ENCODE results near the gene ANKRA2. TPM values are rescaled to one million over a fixed set of nuclear protein-coding genes. Genes with fewer than 3 reads are reported as not detected.

The ANKRA2 gene
- polyA plus RNA-seq, 3 donors: 13.4 to 14.9 (median 13.5) TPM

DNA sequence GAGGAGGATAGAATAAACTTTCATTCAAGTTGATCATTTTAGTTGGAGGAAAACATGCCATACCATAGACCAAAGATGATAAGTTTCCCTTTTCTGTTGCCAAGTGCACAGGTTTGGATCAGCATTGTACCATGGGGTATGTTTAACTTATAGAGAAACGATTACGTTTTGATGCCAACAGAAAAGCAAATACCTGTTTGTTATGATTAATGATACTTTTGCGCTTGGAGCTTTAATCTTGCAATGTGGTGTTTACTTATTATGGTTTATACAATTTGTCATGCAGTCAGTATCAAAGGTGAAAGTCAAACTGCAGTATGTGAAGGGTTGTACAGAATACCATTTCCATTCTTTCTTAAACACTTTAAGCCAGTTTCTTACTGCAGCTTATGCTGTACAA, 47.4 kb upstream of the ANKRA2 start:
- H4K20me1 ChIP-seq (ENCODE audit: insufficient read depth, low read length): no peaks in the 10 kb centered on the region
- no peaks in the 10 kb centered on the region for H3K79me2 ChIP-seq (ENCODE audit: insufficient read depth, low read length)
- no peak for DNase-seq
- no peaks in the 10 kb centered on the region for H3K36me3 Mint-ChIP-seq
- H3K4me3 Mint-ChIP-seq: no peak overlapping the region
- H3K27ac Mint-ChIP-seq: no peak overlapping the region
- H3K4me1 ChIP-seq (ENCODE audit: control insufficient read depth in 1 of 2, insufficient read depth in 2 of 2, low read length in 2 of 2): no peaks in the 10 kb centered on the region
- intact Hi-C loops (cut with micrococcal nuclease): no loop called here
- H3K36me3 ChIP-seq (replicated peaks in 1 of 2; ENCODE audit: control insufficient read depth in 1 of 2, insufficient read depth in 2 of 2, low read length in 2 of 2): no peaks in the 10 kb centered on the region
- H3K9me3 Mint-ChIP-seq: peaks cover 0 to 12% (median 8%) of the 10 kb centered on the region in 7 donors
- WGBS (ENCODE audit: insufficient coverage): no CpG with 5 or more reads among the region's 3 CpGs
- peaks cover 2 to 10% (median 5%) of the 10 kb centered on the region in 3 donors for H3K27me3 Mint-ChIP-seq (ENCODE audit: low read depth in 3 of 3)
- H3K27ac ChIP-seq (ENCODE audit: low read depth in 1 of 2, low read length in 2 of 2): no peak overlapping the region
- H3K27me3 ChIP-seq (ENCODE audit: control insufficient read depth in 2 of 2, insufficient read depth in 2 of 2, low read length in 2 of 2): no peaks in the 10 kb centered on the region
- TF ChIP-seq, protein P1, sequence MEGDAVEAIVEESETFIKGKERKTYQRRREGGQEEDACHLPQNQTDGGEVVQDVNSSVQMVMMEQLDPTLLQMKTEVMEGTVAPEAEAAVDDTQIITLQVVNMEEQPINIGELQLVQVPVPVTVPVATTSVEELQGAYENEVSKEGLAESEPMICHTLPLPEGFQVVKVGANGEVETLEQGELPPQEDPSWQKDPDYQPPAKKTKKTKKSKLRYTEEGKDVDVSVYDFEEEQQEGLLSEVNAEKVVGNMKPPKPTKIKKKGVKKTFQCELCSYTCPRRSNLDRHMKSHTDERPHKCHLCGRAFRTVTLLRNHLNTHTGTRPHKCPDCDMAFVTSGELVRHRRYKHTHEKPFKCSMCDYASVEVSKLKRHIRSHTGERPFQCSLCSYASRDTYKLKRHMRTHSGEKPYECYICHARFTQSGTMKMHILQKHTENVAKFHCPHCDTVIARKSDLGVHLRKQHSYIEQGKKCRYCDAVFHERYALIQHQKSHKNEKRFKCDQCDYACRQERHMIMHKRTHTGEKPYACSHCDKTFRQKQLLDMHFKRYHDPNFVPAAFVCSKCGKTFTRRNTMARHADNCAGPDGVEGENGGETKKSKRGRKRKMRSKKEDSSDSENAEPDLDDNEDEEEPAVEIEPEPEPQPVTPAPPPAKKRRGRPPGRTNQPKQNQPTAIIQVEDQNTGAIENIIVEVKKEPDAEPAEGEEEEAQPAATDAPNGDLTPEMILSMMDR (IDR thresholded peaks at IDR 0.05): no peak
- no peaks in the 10 kb centered on the region for H3K4me1 Mint-ChIP-seq
- H3K9ac ChIP-seq (ENCODE audit: insufficient read depth, low read length, poor library complexity, severe bottlenecking): no peak overlapping the region
- H2AFZ ChIP-seq (ENCODE audit: insufficient read depth, low read depth, low read length, poor library complexity, severe bottlenecking): no peak overlapping the region
- peaks cover 0 to 4% of the 10 kb centered on the region in 2 donors for H3K9me3 ChIP-seq (replicated peaks in 1 of 2; ENCODE audit: control insufficient read depth in 1 of 2, insufficient read depth in 1 of 2, low read length in 2 of 2)
- no peak overlapping the region for H3K4me3 ChIP-seq (replicated peaks in 1 of 3; ENCODE audit: low read depth in 2 of 3, low read length in 3 of 3)
- no peak overlapping the region for H3K4me2 ChIP-seq (replicated peaks; ENCODE audit: extremely low read depth, low read length, poor library complexity, severe bottlenecking)

DNA sequence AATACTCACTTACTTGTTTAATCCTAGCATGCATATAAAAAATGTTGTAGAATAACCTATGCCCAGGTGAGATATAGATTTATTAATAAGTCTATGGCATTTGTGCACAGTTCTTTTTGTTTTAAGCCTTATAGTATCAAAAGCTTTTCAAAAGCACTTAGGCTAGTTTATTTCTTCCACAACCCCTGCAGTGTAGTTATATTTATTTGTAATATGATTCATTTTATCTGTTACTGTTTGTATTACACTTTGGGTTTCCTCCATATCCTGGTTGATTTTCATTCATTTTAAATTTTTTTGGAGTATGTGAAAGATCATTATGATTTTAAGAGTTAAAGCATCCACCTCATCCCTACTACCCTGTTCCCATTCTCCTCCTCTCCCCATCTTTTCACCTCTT, 41.8 kb upstream of the ANKRA2 start:
- Histone ChIP-seq H2AFZ (ENCODE audit: insufficient read depth, low read depth, low read length, poor library complexity, severe bottlenecking) (no peak overlapping the region), H3K9ac (ENCODE audit: insufficient read depth, low read length, poor library complexity, severe bottlenecking) (no peak overlapping the region), H4K20me1 (ENCODE audit: insufficient read depth, low read length) (no peaks in the 10 kb centered on the region), H3K36me3 (replicated peaks in 1 of 2; ENCODE audit: control insufficient read depth in 1 of 2, insufficient read depth in 2 of 2, low read length in 2 of 2) (no peaks in the 10 kb centered on the region), H3K79me2 (ENCODE audit: insufficient read depth, low read length) (no peaks in the 10 kb centered on the region), H3K4me2 (replicated peaks; ENCODE audit: extremely low read depth, low read length, poor library complexity, severe bottlenecking) (no peak overlapping the region), H3K4me1 (ENCODE audit: control insufficient read depth in 1 of 2, insufficient read depth in 2 of 2, low read length in 2 of 2) (peaks cover 0 to 10% of the 10 kb centered on the region in 2 donors), H3K9me3 (replicated peaks in 1 of 2; ENCODE audit: control insufficient read depth in 1 of 2, insufficient read depth in 1 of 2, low read length in 2 of 2) (peaks cover 0 to 4% of the 10 kb centered on the region in 2 donors), H3K27ac (ENCODE audit: low read depth in 1 of 2, low read length in 2 of 2) (no peak overlapping the region), H3K27me3 (ENCODE audit: control insufficient read depth in 2 of 2, insufficient read depth in 2 of 2, low read length in 2 of 2) (no peaks in the 10 kb centered on the region), H3K4me3 (replicated peaks in 1 of 3; ENCODE audit: low read depth in 2 of 3, low read length in 3 of 3) (no peak overlapping the region)
- TF ChIP-seq, protein P1 (IDR thresholded peaks at IDR 0.05): no peak
- Mint-ChIP-seq H3K27me3 (ENCODE audit: low read depth in 3 of 3) (peaks cover 6 to 14% (median 6%) of the 10 kb centered on the region in 3 donors), H3K36me3 (no peaks in the 10 kb centered on the region), H3K4me3 (no peak overlapping the region), H3K27ac (no peak overlapping the region), H3K9me3 (peaks cover 0 to 12% (median 7%) of the 10 kb centered on the region in 7 donors), H3K4me1 (peaks cover 13% of the 10 kb centered on the region)
- no peak for DNase-seq
- intact Hi-C loops (cut with micrococcal nuclease): no loop called here

Measured in CD14-positive monocyte (primary cell).